HepG2 (cell line): ENCODE measurements around the gene TUBA4A.

Experiments
- HINFP ChIP-seq: sonication (generic); formaldehyde crosslinking; IDR thresholded peaks from 2 replicates; pipeline ENCODE4 v1.4.0; 2020; ENCODE audit warnings: low read depth, mild to moderate bottlenecking, missing genetic modification reagents
- RFX3 ChIP-seq: IDR thresholded peaks from 2 replicates; pipeline ENCODE4 v1.6.1; 2016; ENCODE audit warnings: missing biosample characterization, missing genetic modification reagents
- TAF1 ChIP-seq: sonication (generic); formaldehyde crosslinking; IDR thresholded peaks from 2 replicates; pipeline ENCODE4 v1.4.0; 2020; ENCODE audit warnings: missing genetic modification reagents
- TIGD3 ChIP-seq: sonication (generic); formaldehyde crosslinking; IDR thresholded peaks from 2 replicates; pipeline ENCODE4 v1.5.1; 2020; ENCODE audit warnings: mild to moderate bottlenecking, missing genetic modification reagents, borderline replicate concordance
- TRIM24 ChIP-seq: sonication (generic); formaldehyde crosslinking; IDR thresholded peaks from 2 replicates; pipeline ENCODE4 v1.8.0; 2022; ENCODE audit warnings: mild to moderate bottlenecking, missing genetic modification reagents
- ZXDC ChIP-seq: sonication (generic); formaldehyde crosslinking; IDR thresholded peaks from 2 replicates; pipeline ENCODE4 v1.5.0; 2020; ENCODE audit warnings: mild to moderate bottlenecking, missing genetic modification reagents

GRCh38 chr2:219206328-219207133 lies 47.2 kb downstream of the TUBA4A start, which contains the start of gene ZFAND2B:
- TF ChIP-seq ZXDC (CRISPR knock-in tag) (0 out of 2 replicates have a peak, but pooled peaks have one; percentile 17), TRIM24 (no peak), TAF1 (CRISPR knock-in tag) (peak; percentile 95), TIGD3 (CRISPR knock-in tag) (no peak), RFX3 (CRISPR knock-in tag) (no peak), HINFP (CRISPR knock-in tag) (peak; percentile 73; the same call in 1 of the 2 replicates)
